Spleen (tissue), 11 donors: ENCODE results near the gene RCSD1. TPM values are rescaled to one million over a fixed set of nuclear protein-coding genes. Genes with fewer than 3 reads are reported as not detected.

Experiments used
- DNase-seq: peaks from one replicate; pipeline ENCODE4 v3.0.0-alpha.2; 2020
- H3K27ac ChIP-seq, 8 donors: fragments of 200-600 bp; sonication (generic) in 7 of 8; 1 replicate in 4 of 8; 2 replicates in 4 of 8; pipeline versions ENCODE4 v1.5.0 to v1.8.0; 2016 to 2021; ENCODE audit warnings: inconsistent platforms in 4 of 8, mild to moderate bottlenecking in 4 of 8, moderate library complexity in 1 of 8
- H3K27me3 ChIP-seq, 7 donors: fragments of 200-600 bp; sonication (generic) in 6 of 7; replicated peaks in 1 of 7; 1 replicate in 4 of 7; 2 replicates in 3 of 7; pipeline versions ENCODE4 v1.5.0 to v1.8.0; 2016 to 2021; ENCODE audit warnings: inconsistent platforms in 3 of 7, mild to moderate bottlenecking in 1 of 7
- H3K36me3 ChIP-seq, 6 donors: fragments of 200-600 bp; sonication (generic) in 5 of 6; 1 replicate in 4 of 6; 2 replicates in 2 of 6; pipeline versions ENCODE4 v1.5.0 to v1.8.0; 2016 to 2021; ENCODE audit warnings: inconsistent platforms in 2 of 6
- H3K4me1 ChIP-seq, 6 donors: fragments of 200-600 bp; sonication (generic) in 5 of 6; 1 replicate in 3 of 6; 2 replicates in 3 of 6; pipeline versions ENCODE4 v1.5.0 to v1.8.0; 2016 to 2021; ENCODE audit warnings: inconsistent platforms in 3 of 6
- H3K4me3 ChIP-seq, 8 donors: fragments of 200-600 bp; sonication (generic) in 7 of 8; 1 replicate in 4 of 8; 2 replicates in 4 of 8; pipeline versions ENCODE4 v1.5.0 to v1.8.0; 2016 to 2021; ENCODE audit warnings: inconsistent platforms in 4 of 8, mild to moderate bottlenecking in 4 of 8, moderate library complexity in 2 of 8
- H3K9me3 ChIP-seq, 8 donors: fragments of 200-600 bp; sonication (generic) in 7 of 8; 1 replicate in 4 of 8; 2 replicates in 4 of 8; pipeline versions ENCODE4 v1.5.0 to v1.8.0; 2016 to 2021; ENCODE audit warnings: inconsistent platforms in 4 of 8
- POLR2A ChIP-seq, 3 donors: fragments of 450-650 bp; IDR thresholded peaks; one replicate each; pipeline ENCODE4 v1.5.1; 2017; ENCODE audit warnings: antibody characterized with exemption in 3 of 3, mild to moderate bottlenecking in 1 of 3
- POLR2AphosphoS5 ChIP-seq, 3 donors: sonication (generic); formaldehyde crosslinking; IDR thresholded peaks; one replicate each; pipeline ENCODE4 v1.5.1; 2017; ENCODE audit warnings: antibody characterized with exemption in 3 of 3
- WGBS, 5 donors: extraction: QIAGEN DNeasy Blood & Tissue Kit in 3 of 5; methylation state at CpG; one replicate each; pipeline versions ENCODE4 v1.1.5 to v1.1.7; 2013 to 2018; 5-methylcytosine and 5-hydroxymethylcytosine counted together
- intact Hi-C: fragments of 100-400 bp; cut with DNase I; formaldehyde crosslinking; loops from one replicate; pipeline ENCODE4 v1.15.0; 2023; ENCODE audit warnings: low total_unique reads
- polyA plus RNA-seq, 3 donors: library from polyadenylated mRNA; stranded (reverse); fragments of 200-250 nt; gene quantifications; one replicate each; pipeline ENCODE4 v1.2.1, GENCODE V29; 2013
- total RNA-seq, 7 donors: library from RNA; depleted of rRNA in 3 of 7; stranded (reverse); fragments of >200 nt in 3 of 7; fragmentation: NEBNext Ultra II Directional in 4 of 7; extraction: Animal tissue kit (Norgen Biotek cat#: 25700) in 4 of 7; gene quantifications; one replicate each; pipeline versions ENCODE4 v1.1.0 to v1.2.1, GENCODE V29; 2016 to 2021
- TF ChIP-seq, protein P1 (sequence below), 11 experiments: fragments of 200-600 bp in 7 of 11; fragments of 450-650 bp in 4 of 11; sonication (generic) in 4 of 11; IDR thresholded peaks in 8 of 11; conservative IDR thresholded peaks in 3 of 11; 1 replicate in 7 of 11; 2 replicates in 4 of 11; pipeline versions ENCODE4 v1.4.0 to v1.8.0; 2016 to 2021; ENCODE audit warnings: antibody characterized with exemption in 11 of 11, inconsistent platforms in 4 of 11, mild to moderate bottlenecking in 1 of 11
- donor health status: healthy with polysubstance abuse.
- donor health status: DM: no; HTN: no; CAD: no; lungs with moderate emphysema.
- donor health status: DM: no; HTN: no; CAD: no.
- donor health status: Bipolar disorder and iron deficiency.
- donor health status: healthy.
- donor health status: DM: no; HTN: no; CAD: no.
- donor health status: DM: yes; HTN: yes; CAD: no.

The RCSD1 gene
- total and polyA plus RNA-seq, 10 donors: 58.9 to 144 (median 107) TPM

DNA sequence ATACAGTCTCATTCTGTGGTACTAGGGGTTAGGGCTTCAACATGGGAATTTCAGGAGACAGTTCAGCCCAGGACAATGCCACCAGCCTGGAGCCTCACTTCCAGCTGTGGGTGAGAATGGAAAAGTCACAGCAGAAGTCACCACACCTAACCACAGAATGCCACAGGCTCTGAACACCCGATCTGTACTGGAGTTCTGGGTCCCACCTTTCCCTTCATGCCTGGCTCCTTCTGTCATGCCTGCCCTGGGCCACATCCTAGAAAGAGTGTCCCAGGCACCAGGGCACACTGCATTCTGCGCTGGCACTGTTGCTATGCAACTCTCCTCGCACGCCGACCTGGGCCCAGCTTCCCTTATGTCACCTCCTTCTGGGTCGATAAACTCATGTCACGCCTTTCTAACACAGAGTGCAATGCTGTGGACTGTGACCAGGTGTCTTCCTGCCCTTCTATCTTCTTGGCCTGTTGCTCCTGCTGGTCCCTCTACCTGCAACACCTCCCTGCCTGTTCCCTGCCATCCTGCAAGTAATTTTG is 21.2 kb downstream of the RCSD1 start:
- Histone ChIP-seq H3K27me3 (no peaks in the 10 kb centered on the region), H3K36me3 (peaks cover 0 to 67% (median 0%) of the 10 kb centered on the region in 6 donors), H3K4me3 (peak overlapping the region in 1 of 8 donors; percentile 33), H3K9me3 (no peaks in the 10 kb centered on the region), H3K27ac (peak overlapping the region in 5 of 8 donors; percentile 63 to 80 (median 68)), H3K4me1 (peaks cover 70 to 100% (median 95%) of the 10 kb centered on the region in 6 donors)
- TF ChIP-seq POLR2AphosphoS5 (IDR thresholded peaks at IDR 0.05): peak; percentile 26 to 65 (median 58)
- TF ChIP-seq POLR2A (IDR thresholded peaks at IDR 0.05): no peak
- intact Hi-C loops: no loop called here
- 46 to 66% (median 63%) methylated on average over 7 of the region's 7 CpGs for WGBS, 5 donors
- DNase-seq: peak; percentile 77

DNA sequence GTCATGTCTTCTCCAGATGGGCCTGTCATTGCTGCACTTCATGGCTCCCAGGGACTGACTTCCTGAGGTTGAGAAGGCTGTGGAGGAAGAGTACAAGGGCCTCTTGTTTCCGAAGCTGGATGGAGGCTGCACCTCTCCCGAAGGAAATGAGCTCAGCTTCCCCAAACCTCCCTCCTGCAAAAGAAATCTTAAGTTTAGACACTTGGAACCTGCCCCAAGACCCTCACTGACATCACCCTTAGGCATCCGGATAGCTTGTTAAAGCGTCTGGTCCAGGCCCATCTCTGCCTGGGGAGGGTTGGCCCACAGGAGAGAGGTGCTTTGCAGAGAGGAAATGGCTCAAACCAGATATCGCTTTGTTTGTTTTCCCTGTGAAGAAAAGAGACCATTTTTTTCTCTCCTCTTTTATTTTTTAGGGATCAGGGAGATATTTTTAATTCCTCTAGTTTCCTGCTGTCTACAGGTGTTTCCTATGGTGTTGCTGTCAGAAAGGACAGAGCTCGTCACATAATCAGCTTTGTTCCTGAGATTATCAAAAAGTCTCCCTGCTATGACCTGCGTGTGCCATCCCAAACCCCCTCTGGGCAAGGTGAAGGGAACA is 25.0 kb downstream of the RCSD1 start:
- H3K27ac ChIP-seq: peak overlapping the region in 5 of 8 donors; percentile 12 to 41 (median 36)

DNA sequence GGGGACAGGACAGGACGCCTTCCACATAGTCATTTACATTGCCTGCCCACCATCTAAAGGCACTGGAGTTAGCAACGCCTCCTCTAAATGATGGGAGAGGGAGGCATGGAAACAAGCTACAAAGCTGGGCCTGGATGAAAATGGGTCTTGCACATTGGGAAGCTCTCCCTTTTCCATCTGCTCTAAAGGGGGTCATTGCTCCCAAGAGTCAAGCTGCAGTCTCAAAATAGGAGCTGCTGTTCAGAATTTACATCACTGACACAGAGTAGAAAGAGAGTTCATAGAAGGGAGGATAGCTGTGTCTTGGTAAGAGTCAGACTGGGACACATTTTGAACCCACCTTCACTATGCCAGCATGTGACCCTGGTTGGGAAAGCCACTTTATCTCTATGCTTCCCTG is 26.6 kb downstream of the RCSD1 start:
- DNase-seq: no peak
- intact Hi-C loops: no loop called here
- no peak for TF ChIP-seq POLR2A (IDR thresholded peaks at IDR 0.05)
- peak overlapping the region in 1 of 8 donors; percentile 12 for H3K27ac ChIP-seq
- peaks cover 49 to 100% (median 98%) of the 10 kb centered on the region in 6 donors for H3K4me1 ChIP-seq
- peaks cover 0 to 95% (median 0%) of the 10 kb centered on the region in 6 donors for H3K36me3 ChIP-seq
- H3K9me3 ChIP-seq: no peaks in the 10 kb centered on the region
- no peaks in the 10 kb centered on the region for H3K27me3 ChIP-seq
- WGBS, 5 donors: 88 to 100% (median 97%) methylated on average over 2 of the region's 2 CpGs
- no peak overlapping the region for H3K4me3 ChIP-seq

More for the DNA sequence above, 25.0 kb downstream of the RCSD1 start:
- no peak for DNase-seq
- no peaks in the 10 kb centered on the region for H3K9me3 ChIP-seq
- TF ChIP-seq, protein P1, sequence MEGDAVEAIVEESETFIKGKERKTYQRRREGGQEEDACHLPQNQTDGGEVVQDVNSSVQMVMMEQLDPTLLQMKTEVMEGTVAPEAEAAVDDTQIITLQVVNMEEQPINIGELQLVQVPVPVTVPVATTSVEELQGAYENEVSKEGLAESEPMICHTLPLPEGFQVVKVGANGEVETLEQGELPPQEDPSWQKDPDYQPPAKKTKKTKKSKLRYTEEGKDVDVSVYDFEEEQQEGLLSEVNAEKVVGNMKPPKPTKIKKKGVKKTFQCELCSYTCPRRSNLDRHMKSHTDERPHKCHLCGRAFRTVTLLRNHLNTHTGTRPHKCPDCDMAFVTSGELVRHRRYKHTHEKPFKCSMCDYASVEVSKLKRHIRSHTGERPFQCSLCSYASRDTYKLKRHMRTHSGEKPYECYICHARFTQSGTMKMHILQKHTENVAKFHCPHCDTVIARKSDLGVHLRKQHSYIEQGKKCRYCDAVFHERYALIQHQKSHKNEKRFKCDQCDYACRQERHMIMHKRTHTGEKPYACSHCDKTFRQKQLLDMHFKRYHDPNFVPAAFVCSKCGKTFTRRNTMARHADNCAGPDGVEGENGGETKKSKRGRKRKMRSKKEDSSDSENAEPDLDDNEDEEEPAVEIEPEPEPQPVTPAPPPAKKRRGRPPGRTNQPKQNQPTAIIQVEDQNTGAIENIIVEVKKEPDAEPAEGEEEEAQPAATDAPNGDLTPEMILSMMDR (IDR thresholded peaks at IDR 0.05 in 8 of 11, conservative IDR thresholded peaks at IDR 0.05 in 3 of 11): no peak
- peak in 1 of 3 donors; percentile 5 for TF ChIP-seq POLR2AphosphoS5 (IDR thresholded peaks at IDR 0.05)
- H3K4me3 ChIP-seq: no peak overlapping the region
- H3K27me3 ChIP-seq: no peaks in the 10 kb centered on the region
- intact Hi-C loops: no loop called here
- peaks cover 0 to 94% (median 0%) of the 10 kb centered on the region in 6 donors for H3K36me3 ChIP-seq
- WGBS, 5 donors: 25 to 48% (median 34%) methylated on average over 5 to 7 of the region's 7 CpGs
- H3K4me1 ChIP-seq: peaks cover 55 to 100% (median 98%) of the 10 kb centered on the region in 6 donors

DNA sequence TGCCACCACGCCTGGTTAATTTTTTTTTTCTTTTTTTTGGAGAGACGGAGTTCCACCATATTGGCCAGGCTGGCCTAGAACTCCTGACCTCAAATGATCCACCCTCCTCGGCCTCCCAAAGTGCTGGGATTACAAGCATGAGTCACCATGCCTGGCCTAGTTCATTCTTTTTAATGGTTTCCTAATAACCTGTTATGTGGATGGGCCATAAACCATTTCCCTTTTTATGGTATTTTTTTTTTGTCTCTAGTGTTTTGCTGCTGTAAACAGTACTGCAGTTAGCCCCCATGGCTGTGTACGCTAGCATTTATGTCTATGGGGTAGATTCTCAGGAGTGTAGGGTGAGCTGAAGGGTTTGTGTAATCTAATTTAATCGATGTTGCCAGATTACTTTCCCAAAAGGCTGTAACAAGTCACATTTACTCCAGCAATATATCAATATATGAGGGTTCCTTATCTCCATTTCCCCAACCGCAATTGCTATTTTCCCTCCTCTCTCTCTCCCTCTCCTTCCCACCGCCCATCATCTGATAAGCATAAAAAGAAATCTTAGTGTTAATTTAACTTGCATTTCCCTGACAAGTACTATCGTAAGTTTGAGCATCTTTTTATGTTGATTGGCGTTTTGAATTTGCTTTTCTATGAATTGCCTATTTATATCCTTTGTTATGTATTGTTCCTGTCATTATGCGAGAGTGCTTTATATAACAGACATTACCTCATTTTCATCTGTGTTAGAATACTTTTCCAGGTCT is 28.7 kb downstream of the RCSD1 start:
- no peak for DNase-seq
- H3K4me3 ChIP-seq: no peak overlapping the region
- WGBS, 5 donors: 58 to 74% (median 66%) methylated on average over 10 of the region's 10 CpGs
- H3K27ac ChIP-seq: peak overlapping the region in 3 of 8 donors; percentile 42 to 53 (median 46)
- peak in 1 of 3 donors; percentile 23 for TF ChIP-seq POLR2AphosphoS5 (IDR thresholded peaks at IDR 0.05)
- TF ChIP-seq POLR2A (IDR thresholded peaks at IDR 0.05): no peak
- peaks cover 53 to 100% (median 97%) of the 10 kb centered on the region in 6 donors for H3K4me1 ChIP-seq
- no peaks in the 10 kb centered on the region for H3K9me3 ChIP-seq
- H3K36me3 ChIP-seq: peaks cover 0 to 98% (median 8%) of the 10 kb centered on the region in 6 donors
- intact Hi-C loops: no loop called here
- no peaks in the 10 kb centered on the region for H3K27me3 ChIP-seq

GRCh38 chr1:167659450-167659849 is 29.4 kb downstream of the RCSD1 start:
- intact Hi-C loops: no loop called here
- Histone ChIP-seq H3K27me3 (no peaks in the 10 kb centered on the region), H3K36me3 (peaks cover 0 to 98% (median 8%) of the 10 kb centered on the region in 6 donors), H3K27ac (peak overlapping the region in 2 of 8 donors; percentile 46 to 53), H3K4me3 (no peak overlapping the region), H3K9me3 (no peaks in the 10 kb centered on the region), H3K4me1 (peaks cover 51 to 100% (median 93%) of the 10 kb centered on the region in 6 donors)
- 64 to 79% (median 71%) methylated on average over 3 of the region's 3 CpGs for WGBS, 5 donors
- TF ChIP-seq POLR2A (IDR thresholded peaks at IDR 0.05): no peak
- DNase-seq: no peak
